Upper lobe of left lung (tissue), 6 donors: Measurements from ENCODE around the gene PACS2. TPM values are rescaled to one million over a fixed set of nuclear protein-coding genes. Genes with fewer than 3 reads are reported as not detected.
A peak's percentile ranks its signal among the peaks of the same experiment; 100 is the strongest.

Experiments used
- ATAC-seq, 2 donors: fragments of 200-7000 bp; cut with Tn5 transposase; one replicate each; pipeline ENCODE4 v1.9.1; 2022; ENCODE audit warnings: mild to moderate bottlenecking in 2 of 2, moderate library complexity in 2 of 2; ENCODE audit not compliant: low FRiP score in 2 of 2
- DNase-seq, 2 donors: peaks; one replicate each; pipeline ENCODE4 v3.0.0-alpha.2; 2019 to 2020
- H3K27ac ChIP-seq, 4 donors: fragments of 200-600 bp; sonication (generic); one replicate each; pipeline ENCODE4 v1.5.1; 2016 to 2019
- H3K27me3 ChIP-seq, 4 donors: fragments of 200-600 bp; sonication (generic); one replicate each; pipeline ENCODE4 v1.5.1; 2017 to 2019
- H3K36me3 ChIP-seq, 4 donors: fragments of 200-600 bp; sonication (generic); one replicate each; pipeline ENCODE4 v1.5.1; 2016 to 2019
- H3K4me1 ChIP-seq, 4 donors: fragments of 200-600 bp; sonication (generic); one replicate each; pipeline ENCODE4 v1.5.1; 2018 to 2019
- H3K4me3 ChIP-seq, 4 donors: fragments of 200-600 bp; sonication (generic); one replicate each; pipeline ENCODE4 v1.5.1; 2017 to 2019; ENCODE audit warnings: mild to moderate bottlenecking in 2 of 4, moderate library complexity in 1 of 4
- H3K9me3 ChIP-seq, 4 donors: fragments of 200-600 bp; sonication (generic); one replicate each; pipeline ENCODE4 v1.5.1; 2018 to 2019
- CTCF ChIP-seq, 6 experiments: fragments of 450-650 bp in 4 of 6; fragments of 200-600 bp in 2 of 6; sonication (generic) in 2 of 6; IDR thresholded peaks; one replicate each; pipeline ENCODE4 v1.5.1; 2016 to 2019; ENCODE audit warnings: antibody characterized with exemption in 6 of 6
- EP300 ChIP-seq, 4 donors: sonication (generic); formaldehyde crosslinking; IDR thresholded peaks; one replicate each; pipeline ENCODE4 v1.5.1; 2017; ENCODE audit warnings: antibody characterized with exemption in 4 of 4, control low read depth in 2 of 4
- POLR2A ChIP-seq, 4 donors: fragments of 450-650 bp; IDR thresholded peaks; one replicate each; pipeline ENCODE4 v1.5.1; 2016 to 2017; ENCODE audit warnings: antibody characterized with exemption in 4 of 4, mild to moderate bottlenecking in 2 of 4
- POLR2AphosphoS5 ChIP-seq, 2 donors: sonication (generic); formaldehyde crosslinking; IDR thresholded peaks; one replicate each; pipeline ENCODE4 v1.5.1; 2017; ENCODE audit warnings: antibody characterized with exemption in 2 of 2
- WGBS, 2 donors: methylation state at CpG; one replicate each; pipeline ENCODE4 v1.1.5; 2017 to 2018; 5-methylcytosine and 5-hydroxymethylcytosine counted together
- total RNA-seq, 6 donors: library from RNA; depleted of rRNA in 4 of 6; stranded (reverse); fragments of >200 nt in 4 of 6; gene quantifications; one replicate each; pipeline versions ENCODE4 v1.1.0 to v1.2.1, GENCODE V29; 2016 to 2021
- donor health status: DM: no; HTN: no; CAD: no; lungs with moderate emphysema.
- donor health status: DM: no; HTN: yes; CAD: no; lungs with severe emphysema.

The PACS2 gene
- total RNA-seq, 6 donors from 2014 or later = 53.4 to 204 (median 86.5) TPM

- no peak overlapping the region for H3K27ac ChIP-seq
- 90 to 91% methylated on average over 20 to 25 of the region's 25 CpGs for WGBS, 2 donors
- DNase-seq (peak; percentile 18 to 65), ATAC-seq (no peak)
- H3K9me3 ChIP-seq = no peaks in the 10 kb centered on the region
- peaks cover 16 to 32% (median 24%) of the 10 kb centered on the region in 4 donors for H3K4me1 ChIP-seq
- TF ChIP-seq POLR2AphosphoS5 (IDR thresholded peaks at IDR 0.05) = no peak
- no peak for TF ChIP-seq EP300 (IDR thresholded peaks at IDR 0.05)
- no peak for TF ChIP-seq POLR2A (IDR thresholded peaks at IDR 0.05)
- no peak for TF ChIP-seq CTCF (IDR thresholded peaks at IDR 0.05)
- H3K36me3 ChIP-seq = peaks cover 0 to 17% (median 2%) of the 10 kb centered on the region in 4 donors
- no peak overlapping the region for H3K4me3 ChIP-seq
- no peaks in the 10 kb centered on the region for H3K27me3 ChIP-seq
These were observed 80.4 kb downstream of the PACS2 start for GRCh38 chr14:105394714-105395537.

DNA sequence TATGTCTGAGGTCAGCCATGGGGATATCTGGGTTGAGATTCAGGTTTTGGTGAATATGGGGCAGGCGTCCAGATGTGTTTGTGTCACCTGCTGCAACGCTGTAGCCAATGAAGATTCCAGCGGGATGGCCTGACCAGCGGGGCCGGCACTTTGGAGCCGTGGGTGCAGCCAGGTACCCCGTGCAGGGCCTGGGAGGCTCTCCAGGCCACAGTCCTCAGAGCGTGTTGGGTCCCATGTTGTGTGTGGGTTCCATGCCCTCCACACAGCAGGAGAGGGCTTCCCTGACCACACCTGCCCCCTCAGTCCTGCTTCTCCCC lies 80.9 kb downstream of the PACS2 start:
- no peak for ATAC-seq
- Histone ChIP-seq H3K27ac (no peak overlapping the region), H3K9me3 (no peaks in the 10 kb centered on the region), H3K36me3 (peaks cover 0 to 18% (median 2%) of the 10 kb centered on the region in 4 donors), H3K27me3 (no peaks in the 10 kb centered on the region), H3K4me3 (no peak overlapping the region), H3K4me1 (peaks cover 16 to 26% (median 19%) of the 10 kb centered on the region in 4 donors)
- 85 to 97% methylated on average over 6 to 8 of the region's 8 CpGs for WGBS, 2 donors
- TF ChIP-seq POLR2A (IDR thresholded peaks at IDR 0.05) (no peak), POLR2AphosphoS5 (IDR thresholded peaks at IDR 0.05) (no peak)
- peak in 1 of 2 donors; percentile 74 for DNase-seq

DNA sequence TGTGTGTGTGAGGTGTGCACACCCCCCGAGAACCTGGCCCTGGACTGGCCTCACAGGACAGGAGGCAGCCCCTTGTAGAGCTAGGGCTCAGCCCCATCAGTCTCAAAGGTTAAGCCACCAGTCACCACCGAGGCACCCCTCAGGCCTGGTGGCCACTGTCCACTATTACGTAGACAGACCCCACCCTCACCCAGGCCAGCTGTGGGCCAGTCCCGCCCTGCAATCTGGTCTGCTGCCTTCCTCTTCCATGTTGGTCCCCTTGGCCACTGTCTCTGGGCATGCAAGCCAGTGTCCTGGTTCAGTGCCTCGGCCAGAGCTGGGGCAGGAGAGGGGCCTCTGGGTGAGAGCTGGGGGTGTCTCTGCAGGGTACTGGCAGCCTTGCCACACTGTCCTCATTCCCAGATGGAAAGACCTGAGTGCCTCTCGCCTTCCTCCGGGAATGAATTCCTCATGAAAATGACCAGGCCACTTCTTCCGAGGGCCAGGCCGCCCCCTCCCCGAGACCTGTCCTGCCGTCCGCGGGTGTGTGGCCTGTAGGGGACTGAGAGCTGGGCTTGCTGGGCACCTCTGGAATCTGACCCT lies 82.9 kb downstream of the PACS2 start:
- Histone ChIP-seq H3K9me3 (no peaks in the 10 kb centered on the region), H3K27me3 (no peaks in the 10 kb centered on the region), H3K27ac (peak overlapping the region in 3 of 4 donors; percentile 91 to 93 (median 92)), H3K4me1 (peaks cover 16 to 22% (median 17%) of the 10 kb centered on the region in 4 donors), H3K36me3 (peaks cover 0 to 26% (median 2%) of the 10 kb centered on the region in 4 donors), H3K4me3 (peak overlapping the region; percentile 5 to 95 (median 94))
- 84% methylated on average over 13 of the region's 13 CpGs; no CpG with 5 or more reads in 1 of the 2 donors for WGBS, 2 donors
- DNase-seq (peak; percentile 20 to 69), ATAC-seq (no peak)
- TF ChIP-seq POLR2A (IDR thresholded peaks at IDR 0.05) (no peak), CTCF (IDR thresholded peaks at IDR 0.05) (no peak), POLR2AphosphoS5 (IDR thresholded peaks at IDR 0.05) (no peak)

GRCh38 chr14:105398044-105398725 lies 83.6 kb downstream of the PACS2 start, which contains the start of gene TEX22:
TEX22 (plus strand) TSS chr14:105398538; CDS start chr14:105399341, 803 bp downstream.
- no peaks in the 10 kb centered on the region for H3K27me3 ChIP-seq
- no peaks in the 10 kb centered on the region for H3K9me3 ChIP-seq
- DNase-seq = peak; percentile 86 to 99
- H3K36me3 ChIP-seq = peaks cover 0 to 19% (median 2%) of the 10 kb centered on the region in 4 donors
- peaks cover 16 to 22% (median 17%) of the 10 kb centered on the region in 4 donors for H3K4me1 ChIP-seq
- peak within 1 kb of the TSS; percentile 85 to 93 (median 92) for H3K27ac ChIP-seq
- peak; percentile 89 to 97 for ATAC-seq
- TF ChIP-seq POLR2AphosphoS5 (IDR thresholded peaks at IDR 0.05) (peak; percentile 81 to 83), CTCF (IDR thresholded peaks at IDR 0.05) (peak in 2 of 6 experiments; percentile 29 to 45), EP300 (IDR thresholded peaks at IDR 0.05) (peak in 1 of 4 donors; percentile 15), POLR2A (IDR thresholded peaks at IDR 0.05) (peak in 3 of 4 donors; percentile 64 to 83 (median 74))
- peak within 1 kb of the TSS; percentile 89 to 95 (median 94) for H3K4me3 ChIP-seq
- 0 to 1% methylated on average over 17 to 49 of the region's 77 CpGs for WGBS, 2 donors
